IPS-18a (cell line): ENCODE results near the gene LIN9.
"Not testable (repeated sequence)": the region's sequence is repeated elsewhere in the genome, so short reads cannot be mapped to it uniquely, and the experiment has no call there.

Source experiments
- H3K27ac ChIP-seq: one replicate; pipeline ENCODE4 v1.5.1; 2013; ENCODE audit warnings: low read length
- H3K27me3 ChIP-seq: one replicate; pipeline ENCODE4 v1.6.1; 2013; ENCODE audit warnings: mild to moderate bottlenecking, low read length; ENCODE audit not compliant: control insufficient read depth, insufficient read depth
- H3K36me3 ChIP-seq: one replicate; pipeline ENCODE4 v1.6.1; 2013; ENCODE audit warnings: low read depth, low read length; ENCODE audit not compliant: control insufficient read depth
- H3K4me1 ChIP-seq: one replicate; pipeline ENCODE4 v1.6.1; 2013; ENCODE audit warnings: low read depth, low read length; ENCODE audit not compliant: control insufficient read depth
- H3K4me3 ChIP-seq: one replicate; pipeline ENCODE4 v1.5.1; 2013; ENCODE audit warnings: low read length
- H3K9ac ChIP-seq: one replicate; pipeline ENCODE4 v1.6.1; 2013; ENCODE audit warnings: mild to moderate bottlenecking, low read length, moderate library complexity
- H3K9me3 ChIP-seq: one replicate; pipeline ENCODE4 v1.6.1; 2013; ENCODE audit warnings: low read depth, low read length; ENCODE audit not compliant: control insufficient read depth

Gene LIN9

GRCh38 chr1:226342656-226343055, 33.7 kb upstream of the LIN9 start:
- Histone ChIP-seq H3K27ac (no peak overlapping the region), H3K9ac (no peak overlapping the region), H3K4me3 (no peak overlapping the region), H3K27me3 (no peaks in the 10 kb centered on the region), H3K4me1 (no peaks in the 10 kb centered on the region), H3K9me3 (no peaks in the 10 kb centered on the region), H3K36me3 (no peaks in the 10 kb centered on the region)

- not testable (repeated sequence) for H3K9me3 ChIP-seq, H3K4me3 ChIP-seq, H3K9ac ChIP-seq
These were observed 31.1 kb upstream of the LIN9 start for GRCh38 chr1:226340111-226340510.

DNA sequence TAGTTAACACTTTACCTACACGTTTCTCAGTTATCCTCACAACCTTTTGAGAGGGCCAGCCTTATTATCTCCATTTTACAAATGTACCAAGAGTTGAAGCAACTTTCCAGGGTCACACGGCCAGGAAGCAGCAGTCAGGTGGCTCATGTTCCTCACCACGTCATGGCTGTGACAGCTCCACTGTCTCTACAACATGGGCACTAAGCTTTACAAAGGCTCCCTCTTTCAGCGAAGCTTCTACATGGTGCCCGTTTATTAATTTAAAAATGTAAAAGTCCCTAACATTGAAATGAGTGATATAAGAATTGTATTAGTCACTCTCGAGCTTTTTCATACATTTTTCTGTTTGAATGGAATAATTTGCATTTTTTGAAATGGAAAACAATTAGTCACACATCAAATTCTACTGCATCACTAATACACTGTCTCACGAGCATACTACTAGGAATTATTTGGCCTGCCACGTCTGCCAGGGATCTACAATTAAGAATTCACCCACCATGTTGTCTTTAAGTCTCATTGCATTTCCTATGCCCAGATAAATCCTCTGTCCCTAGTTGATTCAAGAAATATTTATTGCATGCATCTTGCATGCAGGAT, 28.4 kb upstream of the LIN9 start:
- Histone ChIP-seq H3K36me3 (no peaks in the 10 kb centered on the region), H3K9ac (no peak overlapping the region), H3K4me1 (no peaks in the 10 kb centered on the region), H3K27ac (no peak overlapping the region), H3K9me3 (no peaks in the 10 kb centered on the region), H3K27me3 (no peaks in the 10 kb centered on the region), H3K4me3 (no peak overlapping the region)

More at GRCh38 chr1:226340111-226340510, 31.1 kb upstream of the LIN9 start:
- not testable (repeated sequence) for H3K27ac ChIP-seq, H3K4me1 ChIP-seq, H3K36me3 ChIP-seq, H3K27me3 ChIP-seq

GRCh38 chr1:226335661-226336060, 26.7 kb upstream of the LIN9 start:
- H3K4me1 ChIP-seq, result no peaks in the 10 kb centered on the region
- H3K4me3 ChIP-seq, result no peak overlapping the region
- no peaks in the 10 kb centered on the region for H3K36me3 ChIP-seq
- H3K9me3 ChIP-seq, result no peaks in the 10 kb centered on the region
- no peaks in the 10 kb centered on the region for H3K27me3 ChIP-seq
- no peak overlapping the region for H3K9ac ChIP-seq
- no peak overlapping the region for H3K27ac ChIP-seq

DNA sequence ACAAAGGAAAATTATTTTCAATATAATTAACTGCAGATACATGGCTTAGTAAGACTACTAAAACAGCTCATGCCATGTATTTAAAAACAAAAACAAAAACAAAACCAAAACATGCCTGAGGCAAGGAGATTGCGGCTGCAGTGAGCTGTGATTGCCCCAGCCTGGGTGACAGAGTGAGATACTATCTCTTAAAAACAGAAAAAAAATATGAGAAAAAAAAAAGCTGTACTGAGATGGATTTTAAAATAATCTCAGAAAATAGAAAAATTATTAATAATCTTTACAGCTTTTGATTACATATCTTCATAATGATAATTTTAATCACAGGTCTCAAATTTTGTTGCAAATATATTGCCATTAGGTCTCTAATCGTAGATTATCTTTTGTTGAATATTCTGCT, 24.0 kb upstream of the LIN9 start:
- Histone ChIP-seq H3K27ac (no peak overlapping the region), H3K4me3 (no peak overlapping the region)

DNA sequence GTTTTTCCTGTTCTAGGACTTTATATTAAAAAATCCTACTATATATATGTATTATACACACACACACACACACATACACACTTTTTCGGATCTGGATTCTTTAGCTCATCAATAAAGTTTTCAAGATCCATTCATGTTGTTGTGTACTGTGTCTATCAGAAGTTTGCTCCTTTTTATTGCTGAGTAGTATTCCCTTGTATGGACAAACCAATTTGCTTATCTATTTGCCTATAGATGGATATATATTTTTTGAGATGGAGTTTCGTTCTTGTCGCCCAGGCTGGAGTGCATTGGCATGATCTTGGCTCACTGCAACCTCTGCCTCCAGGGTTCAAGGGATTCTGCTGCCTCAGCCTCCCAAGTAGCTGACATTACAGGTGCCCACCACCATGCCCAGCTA, 20.3 kb upstream of the LIN9 start:
- Histone ChIP-seq H3K27me3 (no peaks in the 10 kb centered on the region), H3K27ac (no peak overlapping the region), H3K4me1 (no peaks in the 10 kb centered on the region), H3K9me3 (no peaks in the 10 kb centered on the region), H3K4me3 (no peak overlapping the region), H3K36me3 (no peaks in the 10 kb centered on the region), H3K9ac (no peak overlapping the region)

More for the DNA sequence above, 24.0 kb upstream of the LIN9 start:
- Histone ChIP-seq H3K36me3 (no peaks in the 10 kb centered on the region), H3K27me3 (no peaks in the 10 kb centered on the region), H3K9ac (no peak overlapping the region), H3K4me1 (no peaks in the 10 kb centered on the region), H3K9me3 (no peaks in the 10 kb centered on the region)

DNA sequence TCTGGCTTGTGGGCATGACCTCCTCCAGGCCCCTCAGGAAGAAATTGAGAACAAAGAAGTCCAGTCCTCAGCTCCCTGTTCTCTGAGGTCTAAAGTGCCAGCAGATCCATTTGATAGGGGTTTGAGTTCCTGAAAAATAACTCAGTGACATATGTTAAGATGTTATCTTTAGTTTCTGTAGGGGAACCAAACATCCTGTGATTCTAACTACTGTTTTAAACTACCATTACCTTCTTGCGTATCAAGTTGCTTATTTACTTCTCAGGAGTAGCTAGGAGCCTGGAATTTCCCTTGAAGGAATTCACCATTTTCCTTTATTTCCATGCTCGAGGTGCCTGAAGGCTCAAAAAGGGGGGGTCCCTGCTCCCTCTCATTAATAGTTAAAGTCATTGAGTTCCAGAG, 18.8 kb upstream of the LIN9 start:
- no peak overlapping the region for H3K4me3 ChIP-seq
- H3K27ac ChIP-seq, result no peak overlapping the region
- H3K9me3 ChIP-seq, result no peaks in the 10 kb centered on the region
- no peaks in the 10 kb centered on the region for H3K4me1 ChIP-seq
- no peaks in the 10 kb centered on the region for H3K27me3 ChIP-seq
- no peak overlapping the region for H3K9ac ChIP-seq
- no peaks in the 10 kb centered on the region for H3K36me3 ChIP-seq

- H3K4me3 ChIP-seq, result no peak overlapping the region
- no peaks in the 10 kb centered on the region for H3K27me3 ChIP-seq
- H3K4me1 ChIP-seq, result no peaks in the 10 kb centered on the region
- no peak overlapping the region for H3K9ac ChIP-seq
- no peak overlapping the region for H3K27ac ChIP-seq
- H3K9me3 ChIP-seq, result no peaks in the 10 kb centered on the region
- no peaks in the 10 kb centered on the region for H3K36me3 ChIP-seq
These were observed 16.2 kb upstream of the LIN9 start for GRCh38 chr1:226325178-226325577.

DNA sequence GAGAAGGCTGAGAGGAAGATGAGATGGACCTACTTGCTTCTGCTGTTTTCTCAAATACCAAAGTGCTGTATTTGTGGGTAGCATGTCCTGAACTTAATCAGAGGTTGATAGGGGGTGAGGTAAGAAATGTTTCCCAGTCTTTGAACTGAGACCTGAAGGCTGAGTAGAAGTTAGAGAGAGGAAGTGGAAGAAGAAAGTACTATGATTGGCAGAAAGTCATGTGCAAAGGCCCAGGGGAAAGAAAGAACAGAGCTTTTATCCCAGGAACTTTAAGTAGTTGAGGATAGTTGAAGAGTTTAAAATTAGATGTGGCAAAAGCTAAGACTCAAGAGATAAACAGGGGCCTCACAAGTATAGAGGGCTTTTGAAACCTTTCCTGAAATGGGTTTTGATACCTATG, 15.5 kb upstream of the LIN9 start:
- H3K36me3 ChIP-seq, result no peaks in the 10 kb centered on the region
- no peak overlapping the region for H3K27ac ChIP-seq
- no peaks in the 10 kb centered on the region for H3K9me3 ChIP-seq
- H3K4me1 ChIP-seq, result no peaks in the 10 kb centered on the region
- H3K27me3 ChIP-seq, result no peaks in the 10 kb centered on the region
- no peak overlapping the region for H3K4me3 ChIP-seq
- no peak overlapping the region for H3K9ac ChIP-seq

- no peak overlapping the region for H3K27ac ChIP-seq
These were observed 14.0 kb upstream of the LIN9 start for GRCh38 chr1:226322986-226323385.

DNA sequence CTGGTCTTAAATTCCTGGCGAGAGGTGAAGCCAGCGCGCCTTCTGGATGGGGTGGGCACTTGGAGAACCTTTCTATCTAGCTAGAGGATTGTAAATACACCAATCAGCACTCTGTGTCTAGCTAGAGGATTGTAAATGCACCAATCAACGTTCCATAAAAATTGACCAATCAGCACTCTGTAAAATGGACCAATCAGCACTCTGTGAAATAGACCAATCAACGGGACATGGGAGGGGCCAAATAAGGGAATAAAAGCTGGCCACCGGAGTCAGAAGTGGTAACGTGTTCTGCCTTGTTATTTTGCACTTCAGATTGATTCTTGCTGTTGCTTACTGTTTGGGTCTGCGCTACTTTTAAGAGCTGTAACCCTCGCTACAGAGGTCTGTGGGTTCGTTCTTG, 12.0 kb upstream of the LIN9 start:
- Histone ChIP-seq H3K9me3 (no peaks in the 10 kb centered on the region), H3K9ac (no peak overlapping the region), H3K4me3 (no peak overlapping the region)

More at GRCh38 chr1:226322986-226323385, 14.0 kb upstream of the LIN9 start:
- no peaks in the 10 kb centered on the region for H3K9me3 ChIP-seq
- H3K4me3 ChIP-seq, result no peak overlapping the region
- H3K9ac ChIP-seq, result no peak overlapping the region
- no peaks in the 10 kb centered on the region for H3K36me3 ChIP-seq
- no peaks in the 10 kb centered on the region for H3K4me1 ChIP-seq
- H3K27me3 ChIP-seq, result no peaks in the 10 kb centered on the region

DNA sequence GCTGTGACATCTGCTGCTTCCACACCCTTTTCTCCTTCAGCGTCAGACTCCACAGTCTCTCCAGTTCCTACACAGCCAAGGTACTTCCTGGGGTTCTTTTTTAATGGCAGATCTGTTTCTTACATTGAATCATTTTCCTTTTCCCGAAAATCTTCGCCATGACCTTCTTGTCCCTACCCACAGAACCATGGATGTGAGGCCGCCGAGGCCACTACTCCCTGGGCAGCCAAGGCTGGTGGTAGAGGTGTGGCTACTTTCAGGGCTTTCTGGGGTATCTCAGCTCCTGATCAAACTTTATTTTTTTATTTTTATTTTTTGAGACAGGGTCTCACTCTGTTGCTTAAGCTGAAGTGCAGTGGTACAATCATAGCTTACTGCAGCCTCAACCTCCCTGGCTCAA, 9.5 kb upstream of the LIN9 start:
- Histone ChIP-seq H3K9ac (no peak overlapping the region), H3K27ac (no peak overlapping the region), H3K36me3 (no peaks in the 10 kb centered on the region), H3K4me3 (no peak overlapping the region), H3K4me1 (no peaks in the 10 kb centered on the region), H3K27me3 (no peaks in the 10 kb centered on the region), H3K9me3 (no peaks in the 10 kb centered on the region)

More for the DNA sequence above, 12.0 kb upstream of the LIN9 start:
- Histone ChIP-seq H3K4me1 (no peaks in the 10 kb centered on the region), H3K27ac (no peak overlapping the region), H3K27me3 (no peaks in the 10 kb centered on the region), H3K36me3 (no peaks in the 10 kb centered on the region)
